ENCODE results near the gene NKAPL. TPM values are rescaled to one million over a fixed set of nuclear protein-coding genes. Genes with fewer than 3 reads are reported as not detected.

Gene NKAPL
- 0.73 and 1.6 TPM in 2 replicates for total RNA-seq

DNA sequence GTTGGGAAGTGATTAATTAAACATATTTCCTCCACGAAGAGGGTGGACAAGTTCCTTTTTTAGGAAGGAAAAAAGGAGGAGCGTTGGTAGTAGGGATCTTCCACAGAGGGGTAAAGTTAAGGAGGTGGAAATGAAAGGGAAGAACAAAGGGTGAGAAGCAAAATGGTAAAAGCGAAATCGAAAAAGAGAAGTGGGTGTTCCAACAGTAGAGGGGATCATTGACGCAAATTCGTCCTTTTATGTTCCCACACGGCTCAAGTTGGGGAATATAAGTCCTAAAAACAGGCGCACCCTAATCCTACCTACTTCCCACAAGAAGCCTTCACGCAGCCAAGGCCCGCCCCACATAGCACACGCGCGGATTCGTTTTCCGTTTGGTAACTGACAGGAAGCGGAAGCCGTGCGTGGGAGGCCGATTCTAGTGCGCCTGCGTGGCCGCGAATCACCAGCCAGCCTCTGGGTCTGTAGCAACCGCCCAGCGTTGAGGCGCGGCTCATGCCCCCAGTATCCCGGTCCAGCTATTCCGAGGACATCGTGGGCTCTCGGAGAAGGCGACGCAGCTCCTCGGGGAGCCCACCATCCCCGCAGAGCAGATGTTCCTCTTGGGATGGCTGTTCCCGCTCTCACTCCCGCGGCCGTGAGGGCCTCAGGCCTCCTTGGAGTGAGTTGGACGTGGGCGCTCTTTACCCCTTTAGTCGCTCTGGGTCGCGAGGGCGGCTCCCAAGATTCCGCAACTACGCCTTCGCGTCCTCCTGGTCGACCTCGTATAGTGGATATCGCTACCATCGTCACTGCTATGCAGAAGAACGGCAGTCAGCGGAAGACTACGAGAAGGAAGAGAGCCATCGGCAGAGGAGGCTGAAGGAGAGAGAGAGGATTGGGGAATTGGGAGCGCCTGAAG is at the start of gene NKAPL:
Gene NKAPL (plus strand): TSS at position 421 of the 901 bp plus-strand sequence. CDS start 75 bp downstream, at position 496.

GRCh38 chr6:28225056-28225834 is 33.9 kb upstream of the NKAPL start, which contains the start of gene ZSCAN9:
ZSCAN9 (plus strand) TSS chr6:28225275; CDS start chr6:28227085, 1,810 bp downstream.

DNA sequence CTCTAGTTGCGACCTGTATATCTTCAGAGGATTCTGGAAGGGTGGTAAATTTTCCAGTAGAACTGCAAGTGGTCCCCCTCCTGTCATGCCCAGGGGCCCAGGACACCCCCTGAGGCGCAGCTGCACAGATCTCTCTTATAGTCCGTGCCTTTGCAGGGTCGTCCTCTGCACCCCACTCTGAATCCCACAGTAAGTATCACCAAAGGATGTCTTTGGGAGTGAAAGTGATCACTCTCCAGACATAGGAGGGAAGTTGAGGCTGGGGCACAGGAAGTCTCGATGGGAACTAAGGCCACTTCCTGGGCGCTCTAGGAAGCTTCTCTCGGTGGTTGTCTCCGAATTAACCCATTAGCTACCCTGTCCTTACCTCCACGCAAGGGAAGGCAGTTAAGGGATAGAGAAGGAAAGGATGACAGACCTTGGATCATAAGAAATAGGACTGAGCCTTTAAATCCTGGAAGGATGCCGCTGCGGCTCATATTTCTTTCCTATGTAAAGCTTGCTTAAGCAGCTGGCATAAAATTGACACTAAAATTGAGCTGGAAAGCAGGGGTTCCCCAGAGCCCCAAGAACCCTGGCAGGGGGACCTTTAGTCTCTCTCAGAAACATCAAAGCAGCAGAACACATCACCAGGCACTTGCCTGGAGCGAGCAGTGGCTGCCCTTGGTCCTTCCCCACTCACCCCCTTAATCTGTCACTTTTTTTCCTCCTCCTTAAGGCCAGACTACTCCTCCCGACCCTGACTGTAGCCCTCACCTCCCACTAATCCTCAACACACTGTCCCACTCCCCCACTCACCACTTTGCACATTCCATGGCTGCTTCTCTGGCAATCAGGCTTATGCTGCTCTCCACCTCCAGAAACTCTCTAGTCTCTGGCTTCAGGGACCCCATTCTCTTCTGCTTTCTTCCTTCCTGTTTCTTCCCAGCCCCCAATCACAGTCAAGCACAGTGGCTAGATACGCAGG is 6.8 kb upstream of the NKAPL start, which contains the start of gene ZKSCAN4:
Gene ZKSCAN4 (minus strand): TSS at position 261 of the 967 bp plus-strand sequence. CDS start 289 bp downstream, outside the sequence.

DNA sequence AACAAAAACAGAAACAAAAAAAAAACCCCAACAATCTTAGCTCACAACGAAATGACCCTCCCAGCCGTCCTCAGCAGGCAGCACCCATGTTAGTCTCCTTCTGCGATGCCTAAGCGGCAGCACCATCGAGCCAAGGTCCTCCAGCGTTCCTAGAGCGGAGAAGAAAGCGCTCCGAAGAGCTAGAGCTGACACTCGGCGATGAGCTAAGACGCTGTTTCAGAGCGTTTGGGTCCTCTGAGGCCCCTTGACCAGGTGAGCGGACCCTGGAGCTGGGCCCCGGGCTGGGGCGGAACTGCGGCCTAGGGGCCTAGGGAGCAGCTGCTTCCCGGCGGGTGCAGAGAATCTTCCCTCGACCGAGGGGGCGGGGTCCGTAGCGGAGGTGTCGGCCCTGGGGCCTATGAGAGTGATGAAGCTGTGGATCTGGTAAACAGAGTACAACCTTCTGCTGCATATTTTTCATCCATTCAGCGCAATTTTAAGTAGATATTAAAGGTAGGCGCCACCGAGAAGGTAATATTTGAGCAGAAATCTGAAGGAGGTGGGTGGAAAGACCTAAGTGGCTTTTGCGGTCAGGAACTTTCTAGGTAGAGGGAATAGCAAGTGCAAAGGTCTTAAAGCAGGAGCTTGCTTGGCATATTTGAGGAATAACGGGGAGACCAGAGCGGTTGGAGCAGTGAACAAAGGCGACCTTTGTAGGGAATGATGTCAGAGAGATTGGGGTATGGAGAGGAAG is 8.0 kb downstream of the NKAPL start, which contains the start of gene ZSCAN26:
Gene ZSCAN26 (plus strand): TSS at position 182 of the 733 bp plus-strand sequence. CDS start 4,777 bp downstream, outside the sequence.

DNA sequence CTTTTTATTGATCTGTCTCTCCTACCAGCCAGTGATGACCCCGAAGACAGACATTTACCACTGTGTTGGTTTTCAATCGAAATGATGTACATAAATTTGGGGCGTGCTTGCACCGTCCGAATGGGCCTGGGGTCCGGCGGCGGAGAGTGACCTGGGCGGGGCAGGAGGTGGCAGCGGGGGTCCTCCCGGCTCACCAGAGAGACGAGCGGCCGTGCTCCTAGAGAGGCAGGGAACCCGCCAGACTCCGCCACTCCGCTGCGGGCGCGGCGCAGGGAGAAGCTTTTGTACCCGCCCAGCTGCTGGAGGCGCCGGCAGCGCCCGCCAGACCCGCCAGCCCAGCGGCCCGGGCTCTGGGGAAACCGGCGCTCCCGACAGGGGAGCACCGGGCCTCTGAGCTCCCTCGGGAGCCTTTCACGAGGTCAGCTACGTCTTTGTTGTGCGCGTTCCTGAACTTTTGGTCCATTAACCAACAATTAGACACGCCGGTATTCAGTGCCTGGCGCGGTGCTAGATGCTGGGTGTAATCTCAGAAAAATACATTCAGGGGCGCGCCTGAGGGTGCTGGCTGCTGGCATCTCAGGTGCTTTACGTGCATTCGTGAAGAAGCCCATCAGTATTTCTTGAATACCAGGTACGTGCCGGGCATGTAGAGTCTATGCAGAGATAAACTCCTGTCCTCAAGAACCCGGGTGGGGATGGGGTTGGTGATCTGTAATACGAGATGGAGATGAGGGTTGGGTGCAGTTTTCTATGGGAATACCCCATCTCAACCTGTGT is 22.4 kb downstream of the NKAPL start, which contains the start of gene PGBD1:
Gene PGBD1 (plus strand): TSS at position 285 of the 777 bp plus-strand sequence. CDS start 2,242 bp downstream, outside the sequence.

Other genes with a start within 250 kb of the NKAPL start
- gene ZNF165, start 178.7 kb upstream of the NKAPL start, total RNA-seq: 0.37 and 0.39 TPM in 2 replicates
- 1.1 and 2.2 TPM in 2 replicates for gene ZSCAN16, start 134.7 kb upstream of the NKAPL start, total RNA-seq
- gene ZKSCAN8, start 117.4 kb upstream of the NKAPL start, total RNA-seq: 12.7 and 12.9 TPM in 2 replicates
- 5.5 and 7.2 TPM in 2 replicates for gene ZSCAN9, start 34.0 kb upstream of the NKAPL start, total RNA-seq
- 4.5 and 4.8 TPM in 2 replicates for gene ZKSCAN4, start 7.0 kb upstream of the NKAPL start, total RNA-seq
- 9.2 and 11.0 TPM in 2 replicates for gene ZSCAN26, start 7.8 kb downstream of the NKAPL start, total RNA-seq
- gene PGBD1, start 22.3 kb downstream of the NKAPL start, total RNA-seq: 4.4 and 5.3 TPM in 2 replicates
- gene ZSCAN31, start 76.9 kb downstream of the NKAPL start, total RNA-seq: 0.98 and 3.7 TPM in 2 replicates
- gene ZKSCAN3, start 90.7 kb downstream of the NKAPL start, total RNA-seq: 2.7 and 3.3 TPM in 2 replicates
- gene ZSCAN12, start 140.4 kb downstream of the NKAPL start, total RNA-seq: 4.4 and 5.1 TPM in 2 replicates
- gene ZSCAN23, start 184.2 kb downstream of the NKAPL start, total RNA-seq: 6.2 and 6.6 TPM in 2 replicates

Measured in subcutaneous preadipocyte (primary cell).